GM18508 (cell line): Measurements from ENCODE around the gene SH3RF2.
"Not testable (repeated sequence)": the region's sequence is repeated elsewhere in the genome, so short reads cannot be mapped to it uniquely, and the experiment has no call there.

ENCODE experiments used
- ATAC-seq: cut with Tn5 transposase; IDR thresholded peaks from one replicate; pipeline ENCODE4 v1.9.1; 2021; ENCODE audit warnings: moderate number of reproducible peaks; ENCODE audit not compliant: insufficient read depth, unreplicated experiment

Gene SH3RF2, protein sequence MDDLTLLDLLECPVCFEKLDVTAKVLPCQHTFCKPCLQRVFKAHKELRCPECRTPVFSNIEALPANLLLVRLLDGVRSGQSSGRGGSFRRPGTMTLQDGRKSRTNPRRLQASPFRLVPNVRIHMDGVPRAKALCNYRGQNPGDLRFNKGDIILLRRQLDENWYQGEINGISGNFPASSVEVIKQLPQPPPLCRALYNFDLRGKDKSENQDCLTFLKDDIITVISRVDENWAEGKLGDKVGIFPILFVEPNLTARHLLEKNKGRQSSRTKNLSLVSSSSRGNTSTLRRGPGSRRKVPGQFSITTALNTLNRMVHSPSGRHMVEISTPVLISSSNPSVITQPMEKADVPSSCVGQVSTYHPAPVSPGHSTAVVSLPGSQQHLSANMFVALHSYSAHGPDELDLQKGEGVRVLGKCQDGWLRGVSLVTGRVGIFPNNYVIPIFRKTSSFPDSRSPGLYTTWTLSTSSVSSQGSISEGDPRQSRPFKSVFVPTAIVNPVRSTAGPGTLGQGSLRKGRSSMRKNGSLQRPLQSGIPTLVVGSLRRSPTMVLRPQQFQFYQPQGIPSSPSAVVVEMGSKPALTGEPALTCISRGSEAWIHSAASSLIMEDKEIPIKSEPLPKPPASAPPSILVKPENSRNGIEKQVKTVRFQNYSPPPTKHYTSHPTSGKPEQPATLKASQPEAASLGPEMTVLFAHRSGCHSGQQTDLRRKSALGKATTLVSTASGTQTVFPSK

DNA sequence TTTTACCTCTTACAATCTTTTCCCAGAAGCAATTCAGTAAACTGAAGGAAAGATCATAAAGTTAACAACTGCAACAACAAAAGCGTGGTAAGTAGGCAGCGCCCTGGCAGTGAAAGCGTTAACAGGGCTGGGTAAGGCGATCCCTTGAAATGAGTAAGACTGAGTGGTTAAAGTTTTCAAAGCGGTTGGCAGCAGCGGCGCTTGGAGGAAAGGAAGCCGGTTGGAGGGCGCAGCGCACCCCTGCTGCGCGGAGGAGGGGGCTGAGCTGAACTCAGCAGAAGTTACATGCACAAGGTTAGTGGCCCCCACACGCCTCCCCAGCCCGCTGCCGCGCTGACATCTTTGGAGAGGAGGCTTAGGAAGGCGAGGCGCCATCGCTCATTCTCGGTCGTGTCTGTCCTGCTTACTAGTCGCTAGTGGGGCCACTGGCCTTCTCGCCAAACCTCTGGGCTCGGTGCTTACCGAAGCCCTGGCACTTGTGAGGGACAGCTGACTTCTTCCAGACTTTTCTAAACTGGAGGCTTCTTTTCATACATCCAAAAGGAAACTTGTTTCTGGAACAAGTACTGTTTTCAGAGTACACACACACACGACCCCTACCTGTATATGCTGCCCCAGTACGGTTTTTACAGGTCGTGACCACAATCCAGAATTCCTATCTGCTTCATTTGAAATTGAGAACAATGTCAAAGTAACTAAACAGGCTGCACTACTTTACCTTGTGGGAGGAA, at the start of gene SH3RF2:
Gene SH3RF2, plus strand, starts transcription at position 178 of the 731 bp plus-strand sequence. CDS start 1,351 bp downstream, outside the sequence.
- no peak for ATAC-seq

DNA sequence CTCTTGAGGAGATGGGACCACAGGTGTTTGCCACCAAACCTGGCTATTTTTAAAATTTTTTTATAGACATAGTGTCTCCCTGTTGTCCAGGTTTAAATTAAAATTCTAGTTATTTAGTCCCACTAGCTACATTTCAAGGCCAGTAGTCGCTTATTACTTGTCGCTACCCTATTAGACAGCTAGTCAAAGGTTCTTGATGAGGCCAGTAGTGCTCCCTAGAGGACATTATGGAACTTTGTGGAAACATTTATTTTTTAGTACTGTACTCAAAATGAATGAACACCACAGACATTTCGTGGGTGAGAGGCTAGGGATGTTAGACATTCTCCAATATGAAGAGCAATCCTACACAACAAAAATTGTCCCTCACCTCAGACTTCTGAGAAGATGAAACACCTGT, 49.2 kb upstream of the SH3RF2 start:
- no peak for ATAC-seq

DNA sequence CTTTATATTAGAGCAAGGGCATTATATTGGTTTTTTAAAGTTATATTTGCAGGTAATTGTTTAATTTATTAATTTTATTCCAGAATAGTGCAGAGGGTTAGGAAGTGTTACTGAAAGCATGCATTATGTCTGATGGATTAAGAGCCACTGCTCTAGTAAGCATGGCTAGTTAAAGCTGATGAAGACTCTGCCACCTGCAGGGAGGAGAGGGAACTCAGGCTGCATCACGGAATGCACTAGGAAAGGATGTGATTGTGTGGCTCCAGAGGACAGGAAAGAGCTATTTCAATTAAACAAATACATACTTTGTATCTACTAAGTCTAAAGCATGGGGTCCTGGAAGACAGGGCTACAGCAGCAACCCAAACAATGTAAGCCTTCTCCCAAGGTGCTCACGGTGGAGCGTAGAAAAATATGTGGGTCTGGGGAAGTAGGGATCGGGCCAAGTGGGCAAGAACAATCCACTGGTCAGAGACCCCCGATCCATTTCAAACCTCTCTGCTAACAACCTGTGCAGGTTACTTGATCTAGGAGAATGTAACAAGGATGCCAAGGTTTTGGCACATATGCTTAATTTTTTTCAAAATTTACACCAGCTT, 48.3 kb upstream of the SH3RF2 start:
- no peak for ATAC-seq

DNA sequence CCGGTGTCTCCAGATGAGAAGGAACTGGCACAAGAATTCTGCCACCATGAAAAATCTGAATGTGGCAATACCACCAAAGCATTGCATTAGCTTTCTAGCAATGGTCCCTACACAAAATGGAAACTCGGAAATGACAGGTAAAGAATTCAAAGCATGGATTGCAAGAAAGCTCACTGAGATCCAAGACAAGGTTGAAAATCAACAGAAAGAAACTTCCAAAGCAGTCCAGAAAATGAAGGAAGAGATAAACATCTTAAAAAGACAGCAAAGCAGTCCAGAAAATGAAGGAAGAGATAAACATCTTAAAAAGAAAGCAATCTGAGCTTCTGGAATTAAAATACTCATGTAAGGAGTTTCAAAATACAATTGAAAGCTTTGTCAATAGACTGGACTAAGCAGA, 46.8 kb upstream of the SH3RF2 start:
- ATAC-seq, result no peak

DNA sequence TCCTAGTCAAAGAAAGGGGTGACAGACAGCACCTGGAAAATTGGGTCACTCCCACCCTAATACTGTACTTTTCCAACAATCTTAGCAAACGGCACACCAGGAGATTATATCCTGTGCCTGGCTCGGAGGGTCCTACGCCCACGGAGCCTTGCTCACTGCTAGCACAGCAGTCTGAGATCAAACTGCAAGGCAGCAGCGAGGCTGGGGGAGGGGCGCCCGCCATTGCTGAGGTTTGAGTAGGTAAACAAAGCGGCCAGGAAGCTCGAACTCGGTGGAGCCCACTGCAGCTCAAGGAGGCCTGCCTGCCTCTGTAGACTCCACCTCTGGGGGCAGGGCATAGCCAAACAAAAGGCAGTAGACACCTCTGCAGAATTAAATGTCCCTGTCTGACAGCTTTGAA, 45.0 kb upstream of the SH3RF2 start:
- not testable (repeated sequence) for ATAC-seq

DNA sequence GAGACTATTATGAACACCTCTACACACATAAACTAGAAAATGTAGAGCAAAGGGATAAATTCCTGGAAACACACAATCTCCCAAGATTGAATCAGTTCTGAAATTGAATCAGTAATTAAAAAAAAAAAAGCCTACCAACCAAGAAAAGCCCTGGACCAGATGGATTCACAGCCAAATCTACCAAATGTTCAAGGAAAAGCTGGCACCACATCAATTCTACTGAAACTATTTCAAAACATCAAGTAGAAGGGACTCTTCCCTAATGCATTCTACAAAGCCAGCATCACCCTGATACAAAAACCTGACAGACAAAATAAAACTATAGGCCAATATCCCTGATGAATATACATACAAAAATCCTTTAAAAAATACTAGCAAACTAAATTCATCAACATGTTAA, 38.2 kb upstream of the SH3RF2 start:
- ATAC-seq, result no peak

DNA sequence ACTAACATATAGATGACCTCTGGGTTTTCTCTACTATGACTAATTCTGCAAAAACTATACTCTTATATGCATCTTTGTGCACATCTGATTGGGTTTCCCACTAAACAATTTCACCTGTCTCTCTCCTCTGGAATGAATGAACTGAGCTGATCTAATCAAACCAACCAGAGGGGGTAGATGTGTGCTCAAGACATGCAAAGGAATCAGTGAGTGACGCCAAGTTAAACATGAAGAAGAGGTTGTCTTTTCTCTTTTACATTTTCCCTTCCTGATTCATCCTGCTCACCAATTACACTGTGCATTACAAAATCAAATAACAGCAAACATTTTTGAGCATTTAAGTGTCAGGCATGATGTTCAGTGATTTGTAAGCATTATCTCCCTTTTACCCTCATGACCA, 34.0 kb upstream of the SH3RF2 start:
- ATAC-seq, result no peak

DNA sequence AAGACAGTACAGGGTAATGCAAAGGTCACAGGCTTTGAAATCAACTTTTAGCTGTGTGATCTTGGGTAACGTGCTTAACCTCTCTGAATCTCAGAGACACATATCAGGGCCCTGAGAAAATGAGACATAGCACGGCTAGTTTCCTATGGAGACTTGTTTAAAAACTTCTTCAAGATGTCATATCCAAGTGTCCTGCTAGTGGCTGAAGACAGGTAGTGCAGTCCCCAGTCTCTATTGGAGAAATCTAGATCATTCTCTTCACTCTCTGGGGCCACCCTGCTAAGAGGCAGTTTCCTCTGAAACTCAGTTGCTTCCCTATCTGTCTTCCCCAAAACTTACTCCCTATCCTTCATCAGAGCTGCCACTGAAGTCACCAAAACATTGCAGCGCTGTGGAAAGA, 33.3 kb upstream of the SH3RF2 start:
- no peak for ATAC-seq

DNA sequence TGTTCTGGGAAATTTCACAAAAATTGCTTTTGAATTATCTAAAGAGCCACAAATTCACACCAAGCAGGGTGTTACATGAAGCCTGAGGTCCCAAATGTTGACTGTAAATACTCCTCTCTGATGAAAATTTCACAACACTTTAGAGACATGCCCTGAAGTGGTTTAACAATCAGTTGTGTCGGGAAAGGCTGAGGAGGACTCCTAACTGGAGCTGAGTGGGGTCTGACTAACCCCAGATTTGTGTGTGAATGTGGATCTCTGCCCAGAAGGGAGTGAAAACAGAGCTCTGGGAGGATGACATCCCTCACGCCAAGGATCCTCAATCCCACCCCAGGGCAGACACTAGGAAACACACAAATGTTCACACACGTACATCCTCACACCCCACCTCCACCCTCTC, 32.5 kb upstream of the SH3RF2 start:
- no peak for ATAC-seq

DNA sequence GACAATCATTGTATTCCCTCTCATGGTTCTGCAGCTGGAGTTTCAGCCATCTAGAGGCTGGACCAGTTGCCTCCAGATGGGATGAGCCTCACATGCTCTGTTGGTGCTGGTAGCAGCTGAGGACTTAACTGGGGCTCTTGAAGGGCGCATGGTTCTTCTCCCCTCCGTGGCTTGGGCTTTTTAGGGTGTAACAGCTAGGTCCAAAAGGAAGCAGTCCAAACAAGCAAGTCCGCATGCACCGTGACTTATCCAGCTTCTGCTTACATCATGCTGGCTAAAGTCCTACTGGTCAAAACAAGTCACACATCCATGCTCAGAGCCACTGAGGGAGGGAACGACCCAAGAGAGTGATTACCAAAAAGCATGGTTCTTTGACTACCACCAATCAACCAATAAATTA, 31.6 kb upstream of the SH3RF2 start:
- no peak for ATAC-seq

DNA sequence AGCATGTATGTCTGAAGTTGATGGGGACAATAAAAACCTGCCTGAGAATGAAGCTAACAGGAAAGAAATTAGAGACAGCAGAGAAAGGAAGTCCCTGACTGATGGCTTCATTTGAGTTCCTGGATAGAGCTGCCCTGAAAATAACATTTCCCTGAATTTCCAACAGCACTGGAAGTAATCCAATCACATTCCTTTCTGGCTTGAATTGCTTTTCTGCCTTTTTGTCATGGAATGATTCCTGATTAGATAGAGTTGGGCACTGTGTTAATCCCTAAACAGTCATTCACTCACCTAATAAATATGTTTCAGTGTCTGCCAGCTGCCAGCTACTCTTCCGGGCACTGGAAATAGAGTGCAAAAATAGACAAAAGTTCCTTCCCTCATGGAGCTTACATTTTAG, 30.0 kb upstream of the SH3RF2 start:
- no peak for ATAC-seq

DNA sequence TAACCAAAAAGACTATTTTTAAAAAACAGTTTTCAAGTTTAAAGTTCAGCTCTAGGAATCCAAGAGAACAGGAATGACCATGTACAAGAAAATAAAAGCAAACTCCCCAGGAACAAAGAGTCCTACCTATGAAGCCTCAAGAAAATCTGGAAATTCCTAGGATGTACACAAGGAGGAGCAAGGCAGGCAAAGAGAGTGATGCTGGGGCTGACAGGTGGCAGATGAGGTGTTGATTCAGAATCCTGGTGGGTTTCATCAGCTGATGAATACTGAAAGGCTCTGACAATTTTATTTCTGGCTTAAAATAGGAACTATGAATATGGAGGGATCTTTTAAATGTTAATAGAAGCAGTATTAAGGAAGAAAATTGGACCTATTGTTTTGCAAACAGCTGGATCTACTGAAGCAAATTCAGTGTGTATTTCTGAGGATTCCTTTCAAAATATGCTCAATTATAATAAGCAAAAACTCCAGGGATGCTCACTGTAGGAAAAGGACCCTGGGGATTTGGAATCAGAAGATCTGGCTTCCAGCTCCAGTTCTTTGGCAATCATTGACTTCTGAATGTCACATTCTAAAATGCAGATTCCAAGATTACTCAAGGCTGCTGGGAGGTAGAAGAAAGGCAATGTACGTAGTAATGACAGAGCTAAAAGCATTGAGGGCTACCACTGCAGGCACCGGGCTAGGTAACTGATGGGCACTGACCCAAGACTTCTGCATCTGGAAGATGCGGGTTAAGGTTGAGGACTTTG, 28.0 kb upstream of the SH3RF2 start:
- no peak for ATAC-seq

DNA sequence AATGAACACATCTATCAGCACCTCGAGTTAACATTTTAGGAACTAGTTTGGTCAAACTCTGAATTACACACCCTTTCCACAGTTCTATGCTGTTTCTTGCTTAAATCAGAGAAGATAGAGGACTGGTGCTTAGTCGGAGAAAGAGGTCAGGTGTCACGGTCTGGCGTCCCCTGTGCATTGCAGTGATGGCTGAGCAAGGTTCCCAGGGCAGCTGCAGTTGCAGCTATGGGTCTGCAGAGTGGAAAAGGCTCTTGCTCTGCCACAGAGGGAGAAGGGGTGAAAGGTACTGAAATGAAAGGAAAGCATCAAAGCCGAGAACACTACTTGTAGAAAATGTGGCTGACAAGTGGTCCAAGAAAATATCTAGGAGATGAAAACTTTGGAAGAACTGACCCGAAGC, 25.2 kb upstream of the SH3RF2 start:
- no peak for ATAC-seq

DNA sequence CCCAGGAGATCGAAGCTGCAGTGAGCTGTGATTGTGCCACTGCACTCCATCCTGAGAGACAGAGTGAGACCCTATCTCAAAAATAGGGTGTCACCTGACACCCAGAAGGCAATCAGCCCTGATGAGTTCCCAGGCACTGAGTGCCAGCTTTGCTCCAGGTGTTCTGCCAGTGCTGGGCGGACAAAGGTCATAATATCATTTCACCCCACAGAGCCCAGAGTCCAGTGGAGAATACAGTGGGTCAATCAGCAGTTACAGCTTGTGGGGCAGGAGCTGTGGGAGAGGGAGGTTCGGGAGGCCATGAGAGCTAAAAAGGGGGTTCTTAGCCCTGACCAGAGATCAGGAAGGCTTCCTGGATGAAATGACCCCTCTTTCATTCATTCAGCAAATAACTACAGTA, 24.4 kb upstream of the SH3RF2 start:
- ATAC-seq, result no peak

DNA sequence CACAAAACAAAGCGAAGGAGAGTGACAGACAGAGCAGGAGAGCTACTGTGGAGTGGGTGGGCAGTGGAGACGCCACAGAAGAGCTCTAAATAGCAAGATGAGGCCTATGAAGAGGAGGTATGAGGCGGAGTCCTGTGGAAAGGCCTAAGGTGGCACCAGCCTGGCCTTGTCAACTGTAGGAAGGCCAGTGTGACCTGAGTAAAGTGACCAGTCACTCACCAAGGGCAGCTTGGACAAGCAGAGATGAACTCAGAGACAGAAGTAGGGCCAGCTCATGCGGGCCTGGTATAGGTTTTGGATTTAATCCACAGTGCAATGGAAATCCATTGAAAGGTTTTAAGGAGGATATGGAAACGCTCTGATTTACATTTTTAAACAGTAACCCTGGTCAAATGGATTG, 23.8 kb upstream of the SH3RF2 start:
- ATAC-seq, result no peak

DNA sequence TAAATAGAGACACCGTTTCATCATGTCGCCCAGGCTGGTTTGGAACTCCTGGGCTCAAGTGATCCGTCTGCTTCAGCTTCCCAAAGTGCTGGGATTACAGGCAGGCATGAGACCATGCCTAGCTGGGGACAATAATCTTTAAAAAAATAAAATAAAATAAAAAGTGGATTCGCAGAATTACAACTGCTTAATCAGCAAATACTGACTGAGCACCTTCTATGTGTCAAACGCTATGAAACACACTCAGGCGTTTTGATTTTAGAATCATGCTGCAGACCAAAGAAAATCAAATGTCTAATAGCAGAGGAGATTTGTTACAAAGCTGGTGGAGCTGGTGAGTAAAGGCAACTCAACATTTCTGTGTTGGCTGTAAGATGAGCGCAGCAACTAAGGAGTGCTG, 22.7 kb upstream of the SH3RF2 start:
- ATAC-seq, result no peak

DNA sequence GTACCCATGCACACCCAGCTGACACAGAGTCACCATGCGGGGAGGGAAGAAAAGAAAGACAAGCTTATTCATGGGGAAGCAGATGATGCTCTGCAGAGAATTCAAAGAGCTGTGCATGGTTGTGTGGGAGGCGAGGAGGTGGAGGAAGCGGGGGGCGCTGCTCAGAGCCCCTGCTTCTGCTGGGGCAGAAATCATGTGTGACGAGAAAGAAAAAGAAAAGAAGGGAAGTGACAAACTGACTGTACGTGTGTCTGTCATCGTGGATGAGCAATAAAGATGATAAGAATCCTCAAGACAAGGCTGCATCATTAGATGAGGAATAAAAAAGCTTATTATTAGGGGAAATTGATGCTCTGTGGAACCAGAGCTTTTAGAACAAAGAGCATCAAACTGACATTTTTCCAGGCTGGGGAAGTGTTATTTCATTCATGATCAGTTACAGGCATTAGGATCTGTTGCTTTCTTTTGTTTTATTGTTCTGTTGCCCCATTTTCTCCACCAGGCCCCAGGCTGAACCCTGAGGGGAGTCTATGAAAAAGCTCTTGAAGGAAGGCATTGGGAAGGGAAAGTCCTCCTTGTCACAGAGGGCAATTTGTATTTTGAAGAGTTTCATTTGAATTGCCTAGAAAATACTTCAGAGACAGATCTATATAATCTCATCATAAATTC, 20.3 kb upstream of the SH3RF2 start:
- no peak for ATAC-seq

DNA sequence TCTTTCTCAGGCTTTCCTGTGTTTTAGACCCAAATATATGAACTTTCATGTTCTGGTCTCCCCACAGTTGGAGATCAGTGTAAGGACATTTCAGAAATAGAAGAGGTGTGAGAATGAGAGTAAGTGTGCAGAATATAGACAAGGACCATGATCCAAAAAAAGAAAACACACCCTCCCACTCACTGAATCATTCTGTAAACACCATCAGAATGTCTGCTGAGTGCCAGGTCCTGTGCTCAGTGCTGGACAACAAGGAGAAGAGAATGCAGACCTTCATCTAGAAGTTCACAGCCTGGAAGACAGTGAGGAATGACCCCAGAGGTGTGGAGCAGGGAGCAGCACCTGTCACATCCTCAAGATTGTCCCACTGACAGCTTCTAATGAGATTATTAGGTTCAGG, 19.1 kb upstream of the SH3RF2 start:
- ATAC-seq, result no peak

DNA sequence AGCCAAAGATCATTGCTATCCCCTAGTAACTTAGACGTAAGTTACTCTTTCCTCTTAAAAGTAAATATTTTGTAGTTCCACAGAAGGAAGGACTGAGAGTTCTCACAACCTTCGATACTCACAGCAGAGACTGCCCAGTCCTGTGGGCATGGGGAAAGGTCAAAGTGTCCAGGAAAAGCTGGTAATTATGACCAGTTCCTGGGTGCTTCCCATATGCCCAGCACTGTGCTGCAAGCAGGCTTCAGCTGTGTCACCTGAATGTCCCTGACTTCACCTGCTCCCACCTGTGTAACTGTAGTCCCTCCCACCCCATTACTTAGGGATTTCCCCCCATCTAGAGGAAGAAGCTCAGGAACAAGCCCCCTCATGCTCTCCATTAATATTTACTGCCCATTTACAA, 18.0 kb upstream of the SH3RF2 start:
- ATAC-seq, result no peak

DNA sequence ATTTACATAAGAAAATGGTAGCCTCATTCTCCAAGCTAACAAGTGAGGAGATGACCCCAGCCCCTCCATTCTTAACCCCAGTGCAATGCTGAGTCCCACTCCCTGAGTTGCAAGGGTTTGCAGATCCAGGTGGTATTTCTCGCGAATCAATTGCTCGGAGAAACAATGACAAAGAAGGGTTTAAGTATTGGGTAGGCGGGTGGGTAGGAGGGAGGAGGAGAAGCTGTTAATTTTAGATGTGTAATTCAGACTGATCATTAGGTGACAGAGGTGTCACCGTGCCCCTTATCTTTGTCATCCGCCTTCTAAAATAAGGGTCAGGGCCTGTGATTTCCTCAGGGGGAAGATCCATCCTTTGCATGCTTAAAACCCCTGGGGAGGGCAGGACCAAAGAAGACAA, 17.0 kb upstream of the SH3RF2 start:
- ATAC-seq, result no peak
